ENCODE data around the gene KRT81. TPM values are rescaled to one million over a fixed set of nuclear protein-coding genes. Genes with fewer than 3 reads are reported as not detected.

KRT81 gene
- total RNA-seq = 0.18 TPM in 1 of 2 replicates, not detected in the other

DNA sequence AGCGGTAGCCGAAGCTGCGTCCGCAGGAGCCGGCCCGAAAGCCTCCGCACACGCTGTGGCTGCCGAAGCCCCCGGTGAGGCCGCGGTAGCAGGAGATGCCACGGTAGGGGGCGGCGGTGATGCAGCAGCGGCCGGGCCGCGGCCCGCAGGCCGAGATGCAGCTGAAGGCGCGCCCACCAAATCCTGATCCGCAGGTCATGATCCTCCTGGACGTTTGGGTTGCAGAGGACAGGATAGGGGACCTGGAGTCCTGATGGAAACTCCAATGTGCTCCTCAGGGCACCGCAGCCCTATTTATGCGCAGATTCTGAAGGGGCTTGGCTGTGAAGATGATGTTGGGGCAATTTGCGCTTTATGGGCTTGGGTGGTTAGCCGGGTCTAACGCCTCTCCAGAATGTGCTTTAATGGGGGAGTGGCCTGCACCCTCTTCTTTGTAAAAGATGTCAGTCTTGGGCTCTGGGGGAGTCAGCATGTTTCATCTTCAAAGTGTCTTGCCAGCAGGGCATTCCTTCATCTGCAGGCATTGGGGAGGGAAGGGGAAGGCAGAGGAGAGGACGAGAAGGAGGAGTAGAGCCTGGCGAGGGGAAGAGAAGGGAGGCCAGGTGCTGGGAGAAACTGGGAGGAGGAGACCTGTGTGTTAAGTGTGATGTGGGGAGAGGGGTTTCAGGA, at the start of gene KRT81:
TSS of gene KRT81 (minus strand) at position 268 of the 669 bp plus-strand sequence. CDS start at position 199, 69 bp downstream.

DNA sequence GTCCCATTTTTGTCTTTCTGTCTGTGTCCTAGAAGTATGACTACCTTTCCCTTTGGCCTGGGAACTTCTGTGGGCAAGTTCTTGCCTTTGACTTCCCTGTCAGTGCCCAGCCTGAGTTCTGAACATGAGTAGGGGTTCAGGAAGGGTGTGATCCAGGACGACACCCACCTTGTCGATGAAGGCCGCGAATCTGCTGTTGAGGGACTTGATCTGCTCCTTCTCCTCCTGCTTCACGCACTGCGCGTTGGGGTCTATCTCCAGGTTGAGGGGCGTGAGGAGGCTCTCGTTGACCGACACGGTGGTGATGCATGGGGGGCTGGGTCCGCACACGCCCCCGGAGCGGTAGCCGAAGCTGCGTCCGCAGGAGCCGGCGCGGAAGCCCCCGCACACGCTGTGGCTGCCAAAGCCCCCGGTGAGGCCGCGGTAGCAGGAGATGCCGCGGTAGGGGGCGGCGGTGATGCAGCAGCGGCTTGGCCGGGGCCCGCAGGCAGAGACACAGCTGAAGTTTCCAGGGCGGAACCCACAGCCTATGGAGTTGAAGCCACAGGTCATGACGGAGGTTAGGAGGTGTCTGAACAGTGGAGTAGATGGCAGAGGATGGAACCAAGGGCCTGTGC, 29.6 kb upstream of the KRT81 start, which contains the start of gene KRT83:
TSS of gene KRT83 (minus strand) at position 615 of the 617 bp plus-strand sequence. CDS start at position 552, 63 bp downstream.

GRCh38 chr12:52274521-52275120, 16.7 kb downstream of the KRT81 start, which contains the start of gene KRT86:
KRT86 (plus strand) TSS chr12:52274645; CDS start chr12:52301917, 27,272 bp downstream.

Other genes starting within 250 kb of the KRT81 start
- 0.27 and 1.4 TPM in 2 replicates for gene NR4A1, start 240.1 kb downstream of the KRT81 start, total RNA-seq
- 81.8 and 87.6 TPM in 2 replicates for gene ATG101, start 221.6 kb downstream of the KRT81 start, total RNA-seq
- under 0.01 TPM in 1 of 2 replicates, not detected in the other for gene SMIM41, start 211.8 kb downstream of the KRT81 start, total RNA-seq
- gene KRT80, start 99.5 kb downstream of the KRT81 start, total RNA-seq = 5.5 and 6.7 TPM in 2 replicates
- 1,160 and 1,591 TPM in 2 replicates for gene KRT7, start 58.3 kb downstream of the KRT81 start, total RNA-seq
- gene KRT86, start 16.9 kb downstream of the KRT81 start, total RNA-seq = 0.85 TPM in 1 of 2 replicates, not detected in the other
- not detected in 2 replicates for gene KRT83, start 29.9 kb upstream of the KRT81 start, total RNA-seq
- not detected in 2 replicates for gene KRT85, start 75.9 kb upstream of the KRT81 start, total RNA-seq
- gene KRT84, start 94.1 kb upstream of the KRT81 start, total RNA-seq = not detected in 2 replicates
- gene KRT82, start 114.8 kb upstream of the KRT81 start, total RNA-seq = not detected in 2 replicates
- not detected in 2 replicates for gene KRT75, start 142.8 kb upstream of the KRT81 start, total RNA-seq
- under 0.01 TPM in 1 of 2 replicates, not detected in the other for gene KRT6B, start 160.6 kb upstream of the KRT81 start, total RNA-seq
- not detected in 2 replicates for gene KRT6C, start 182.3 kb upstream of the KRT81 start, total RNA-seq
- gene KRT6A, start 201.7 kb upstream of the KRT81 start, total RNA-seq = 0.27 and 0.56 TPM in 2 replicates
- 0.18 and 0.28 TPM in 2 replicates for gene KRT5, start 228.9 kb upstream of the KRT81 start, total RNA-seq